Measurements from ENCODE around the gene WDR4. TPM values are rescaled to one million over a fixed set of nuclear protein-coding genes. Genes with fewer than 3 reads are reported as not detected.
A peak's percentile ranks its signal among the peaks of the same experiment; 100 is the strongest.
"Not testable (repeated sequence)": the region's sequence is repeated elsewhere in the genome, so short reads cannot be mapped to it uniquely, and the experiment has no call there.

Gene WDR4
- polyA plus RNA-seq, 1 of the 3 experiments (the other 2 are of a cell fraction): 26.5 TPM

DNA sequence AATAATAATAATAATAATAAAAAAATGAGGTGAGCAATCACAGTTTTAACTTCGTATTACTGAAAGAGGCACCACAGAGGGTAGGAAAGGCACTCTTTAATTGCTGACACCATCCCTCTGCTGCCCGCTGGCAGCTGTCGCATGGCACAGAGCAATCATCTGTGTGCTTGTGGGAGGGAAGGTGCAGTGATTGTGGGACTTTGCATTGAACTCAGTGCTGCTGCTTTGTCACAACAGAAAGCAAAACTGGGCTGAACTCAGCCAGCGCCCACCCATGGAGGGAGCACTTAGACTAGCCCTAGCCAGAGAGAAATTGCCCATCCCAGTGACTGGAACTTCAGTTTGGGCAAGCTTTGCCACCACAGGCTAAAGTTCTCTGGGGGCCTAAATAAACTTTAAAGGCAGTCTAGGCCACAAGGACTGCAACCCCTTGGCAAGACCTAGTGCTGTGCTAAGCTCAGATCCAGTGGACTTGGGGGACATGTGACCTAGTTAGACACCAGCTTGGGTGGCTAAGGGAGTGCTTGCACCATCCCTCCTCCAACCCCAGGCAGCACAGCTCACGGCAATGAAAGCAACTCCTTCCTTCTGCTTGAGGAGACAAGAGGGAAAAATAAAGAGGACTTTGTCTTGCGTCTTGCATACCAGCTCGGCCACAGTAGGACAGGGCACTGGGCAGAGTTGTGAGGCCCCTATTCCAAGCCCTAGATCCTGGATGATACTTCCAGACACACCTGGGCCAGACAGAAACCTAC lies 59.3 kb downstream of the WDR4 start (continued):
- TF ChIP-seq TCF12 (IDR thresholded peaks at IDR 0.05) (no peak), FOXJ3 (CRISPR knock-in tag; IDR thresholded peaks at IDR 0.05) (no peak), TEAD4 (IDR thresholded peaks at IDR 0.05; ENCODE audit: borderline replicate concordance, insufficient read depth) (no peak), ELF1 (IDR thresholded peaks at IDR 0.05) (no peak), JUND (IDR thresholded peaks at IDR 0.05) (no peak), POLR2AphosphoS5 (IDR thresholded peaks at IDR 0.05; ENCODE audit: low read depth, low read length) (no peak), NFIC (IDR thresholded peaks at IDR 0.05; ENCODE audit: borderline replicate concordance) (no peak), RXRA (IDR thresholded peaks at IDR 0.05; ENCODE audit: borderline replicate concordance, low read depth) (no peak), MXI1 (IDR thresholded peaks at IDR 0.05; ENCODE audit: low read depth, low read length) (no peak), TAF1 (IDR thresholded peaks at IDR 0.05; ENCODE audit: borderline replicate concordance, low read depth, low read length) (no peak)

- CTCF ChIA-PET: interaction anchor here (0.7 to 6.3 kb wide), 15 partner anchors 10 to 302 kb away, joined by 3 to 52 read pairs (median 4); partner anchors contain the start of gene PDE9A
- H3K9ac ChIP-seq: no peak overlapping the region
- no peaks in the 10 kb centered on the region for H3K27me3 ChIP-seq (ENCODE audit: insufficient read depth)
- TF ChIP-seq POLR2AphosphoS5 (IDR thresholded peaks at IDR 0.05; ENCODE audit: low read depth, low read length) (no peak), RAD21 (IDR thresholded peaks at IDR 0.05; ENCODE audit: low read length) (peak; percentile 71), SMC3 (IDR thresholded peaks at IDR 0.05; ENCODE audit: low read depth, low read length) (peak; percentile 59; the same call in 1 of the 2 replicates), CTCF (IDR thresholded peaks at IDR 0.05) (peak; percentile 56), EZH2phosphoT487 (IDR thresholded peaks at IDR 0.05; ENCODE audit: borderline replicate concordance, low read depth) (no peak)
- no peaks in the 10 kb centered on the region for H3K9me2 ChIP-seq
- POLR2A ChIA-PET: no interaction called here
- WGBS (ENCODE audit: low lambda C conversion rate): 12% methylated on average over 2 of the region's 2 CpGs
- H3K79me2 ChIP-seq (ENCODE audit: insufficient read depth): no peaks in the 10 kb centered on the region
- no peak overlapping the region for H3K4me2 ChIP-seq
- H4K20me1 ChIP-seq (ENCODE audit: insufficient read depth): no peaks in the 10 kb centered on the region
- H3K9me3 ChIP-seq: peaks cover 4% of the 10 kb centered on the region; the same call in 1 of the 2 replicates
- H3K27ac ChIP-seq (ENCODE audit: low read depth in 2 of 2, low read length in 1 of 2): no peak overlapping the region
- DNase-seq: peak; percentile 58
- no peak overlapping the region for H2AFZ ChIP-seq (ENCODE audit: low read depth)
- no peaks in the 10 kb centered on the region for H3F3A ChIP-seq (replicated peaks; ENCODE audit: insufficient read depth)
- H3K4me1 ChIP-seq (ENCODE audit: control insufficient read depth in 1 of 2, insufficient read depth in 2 of 2, low read depth in 1 of 2, low read length in 1 of 2): no peaks in the 10 kb centered on the region
- H3K36me3 ChIP-seq (replicated peaks in 1 of 2; ENCODE audit: control insufficient read depth in 1 of 2, insufficient read depth in 2 of 2, low read length in 1 of 2): no peaks in the 10 kb centered on the region
- no peak overlapping the region for H3K4me3 ChIP-seq (ENCODE audit: low read depth in 2 of 2, low read length in 1 of 2)
Observed at GRCh38 chr21:42818328-42818749, 61.0 kb downstream of the WDR4 start.

- DNase-seq: no peak
- Histone ChIP-seq H3K9me3 (peaks cover 4% of the 10 kb centered on the region; the same call in 1 of the 2 replicates), H4K20me1 (ENCODE audit: insufficient read depth) (no peaks in the 10 kb centered on the region), H3K4me1 (ENCODE audit: control insufficient read depth in 1 of 2, insufficient read depth in 2 of 2, low read depth in 1 of 2, low read length in 1 of 2) (no peaks in the 10 kb centered on the region), H3K9ac (no peak overlapping the region), H2AFZ (ENCODE audit: low read depth) (no peak overlapping the region), H3K9me2 (no peaks in the 10 kb centered on the region), H3K27ac (ENCODE audit: low read depth in 2 of 2, low read length in 1 of 2) (no peak overlapping the region), H3K36me3 (replicated peaks in 1 of 2; ENCODE audit: control insufficient read depth in 1 of 2, insufficient read depth in 2 of 2, low read length in 1 of 2) (no peaks in the 10 kb centered on the region), H3K4me2 (no peak overlapping the region), H3F3A (replicated peaks; ENCODE audit: insufficient read depth) (no peaks in the 10 kb centered on the region), H3K27me3 (ENCODE audit: insufficient read depth) (no peaks in the 10 kb centered on the region), H3K79me2 (ENCODE audit: insufficient read depth) (no peaks in the 10 kb centered on the region), H3K4me3 (ENCODE audit: low read depth in 2 of 2, low read length in 1 of 2) (no peak overlapping the region)
- POLR2A ChIA-PET: no interaction called here
- no peak for TF ChIP-seq FOXJ3 (CRISPR knock-in tag; IDR thresholded peaks at IDR 0.05)
- no peak for TF ChIP-seq MXI1 (IDR thresholded peaks at IDR 0.05; ENCODE audit: low read depth, low read length)
- WGBS (ENCODE audit: low lambda C conversion rate): 3% methylated on average over 1 of the region's 1 CpG
- CTCF ChIA-PET: interaction anchor here (0.9 to 1.8 kb wide), 2 partner anchors 18 to 222 kb away, joined by 3 to 7 read pairs; no protein-coding TSS in a partner anchor
Observed at GRCh38 chr21:42815217-42815616, 64.1 kb downstream of the WDR4 start.

GRCh38 chr21:42812528-42813241 lies 66.7 kb downstream of the WDR4 start:
- H3K36me3 ChIP-seq (replicated peaks in 1 of 2; ENCODE audit: control insufficient read depth in 1 of 2, insufficient read depth in 2 of 2, low read length in 1 of 2); H2AFZ ChIP-seq (ENCODE audit: low read depth); H4K20me1 ChIP-seq (ENCODE audit: insufficient read depth); DNase-seq; H3K4me3 ChIP-seq (ENCODE audit: low read depth in 2 of 2, low read length in 1 of 2); H3K9me3 ChIP-seq; H3F3A ChIP-seq (replicated peaks; ENCODE audit: insufficient read depth); H3K9ac ChIP-seq; H3K4me2 ChIP-seq; H3K4me1 ChIP-seq (ENCODE audit: control insufficient read depth in 1 of 2, insufficient read depth in 2 of 2, low read depth in 1 of 2, low read length in 1 of 2); H3K9me2 ChIP-seq; H3K27me3 ChIP-seq (ENCODE audit: insufficient read depth); POLR2A ChIA-PET; H3K79me2 ChIP-seq (ENCODE audit: insufficient read depth); H3K27ac ChIP-seq (ENCODE audit: low read depth in 2 of 2, low read length in 1 of 2): not testable (repeated sequence)
- CTCF ChIA-PET: interaction anchor here (0.7 to 1.2 kb wide), 3 partner anchors 9 to 229 kb away, joined by 3 read pairs; no protein-coding TSS in a partner anchor
- WGBS (ENCODE audit: low lambda C conversion rate): 25% methylated on average over 5 of the region's 5 CpGs
